T-helper 1 cell treated with Interleukin-12 subunit alpha and Interleukin-12 subunit beta and Interleukin-4 antibody, amounts not matched to agents 30 ng/mL and 1 ng/mL, for 36 hours (primary cell): ENCODE results near the gene F11. TPM values are rescaled to one million over a fixed set of nuclear protein-coding genes. Genes with fewer than 3 reads are reported as not detected.
"Not testable (repeated sequence)": the region's sequence is repeated elsewhere in the genome, so short reads cannot be mapped to it uniquely, and the experiment has no call there.

Source experiments
- intact Hi-C: fragments of 100-400 bp; cut with micrococcal nuclease; formaldehyde crosslinking; loops from one replicate; pipeline ENCODE4 v1.15.1; 2024
- total RNA-seq: library from RNA; stranded (reverse); gene quantifications from 2 replicates; pipeline ENCODE4 v1.2.3, GENCODE V29; 2022

Gene F11
- total RNA-seq, 1 donor from 2014 or later, result not detected

DNA sequence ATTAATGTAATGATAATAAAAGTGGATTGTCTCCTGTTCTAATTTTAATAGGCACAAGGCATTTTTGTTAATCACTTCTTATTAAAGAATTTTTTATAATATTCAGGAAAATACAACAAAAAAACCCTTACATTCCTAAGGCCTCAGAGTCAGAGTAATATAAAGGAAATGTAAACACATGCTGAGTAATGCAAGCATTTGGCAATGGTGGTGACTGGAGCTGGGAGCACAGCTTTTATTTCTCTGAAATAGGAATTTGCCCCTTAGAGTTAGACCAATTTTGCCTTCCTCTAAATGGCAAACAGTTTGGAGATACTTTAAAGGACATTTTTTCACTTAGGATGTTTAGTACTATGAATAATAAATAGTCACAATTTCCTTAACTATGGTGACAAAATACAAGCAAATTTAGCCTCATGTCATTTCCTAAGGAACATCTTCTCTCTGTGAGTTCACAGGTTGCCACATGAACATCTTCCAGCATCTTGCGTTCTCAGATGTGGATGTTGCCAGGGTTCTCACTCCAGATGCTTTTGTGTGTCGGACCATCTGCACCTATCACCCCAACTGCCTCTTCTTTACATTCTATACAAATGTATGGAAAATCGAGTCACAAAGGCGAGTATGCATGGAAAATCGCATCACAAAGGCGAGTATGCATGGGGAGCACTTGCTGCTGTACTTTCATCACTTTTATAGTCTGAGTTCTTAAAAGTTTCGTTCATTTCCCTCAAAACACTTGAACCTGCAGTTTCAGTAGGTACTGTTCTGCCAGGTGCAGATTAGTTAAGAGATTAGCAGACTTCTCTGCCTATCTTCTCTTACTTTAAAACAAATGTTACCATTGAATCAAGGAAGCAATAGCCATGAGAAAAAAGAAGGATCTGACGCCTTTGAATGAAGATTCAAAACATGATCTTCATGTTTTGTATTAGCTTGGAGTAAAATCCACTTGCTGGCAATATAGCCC is 15.9 kb upstream of the F11 start:
- intact Hi-C loops, result no loop called here

DNA sequence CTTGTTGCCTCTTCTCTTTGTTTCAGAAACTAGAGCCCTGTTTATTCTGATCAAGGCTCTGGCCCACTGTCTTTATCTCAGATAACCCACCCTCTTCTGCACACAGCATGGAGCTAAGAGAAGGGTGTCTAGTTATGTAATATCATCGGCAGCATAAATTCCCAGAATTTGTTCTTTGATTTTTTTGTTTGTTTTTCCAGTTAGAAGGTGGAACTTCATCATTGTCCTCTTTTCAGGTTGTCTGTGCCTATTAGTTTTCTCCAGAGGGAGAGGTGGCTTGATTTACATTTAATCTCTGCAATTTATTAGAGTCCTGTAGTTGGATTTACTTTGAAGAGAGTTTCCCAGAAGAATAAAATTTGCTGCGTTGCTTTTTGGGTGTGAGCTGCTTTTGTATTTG is 15.2 kb upstream of the F11 start:
- intact Hi-C loops, result no loop called here

DNA sequence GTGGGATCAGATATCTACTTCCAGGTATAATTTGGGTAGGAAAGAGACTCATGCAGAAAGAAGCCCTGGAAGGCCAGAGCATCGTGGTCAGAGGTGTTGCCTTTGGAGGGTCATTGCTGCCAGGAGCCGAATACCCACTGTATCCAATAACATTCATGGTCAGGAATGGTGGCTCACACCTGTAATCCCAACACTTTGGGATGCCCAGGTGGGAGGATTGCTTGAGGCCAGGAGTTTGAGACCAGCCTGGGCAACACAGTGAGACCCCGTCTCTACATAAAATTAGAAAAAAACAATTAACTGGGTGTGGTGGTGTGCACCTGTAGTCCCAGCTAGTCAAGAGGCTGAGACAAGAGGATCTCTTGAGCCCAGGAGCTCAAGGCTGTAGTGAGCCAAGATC is 10.9 kb upstream of the F11 start:
- intact Hi-C loops, result no loop called here

DNA sequence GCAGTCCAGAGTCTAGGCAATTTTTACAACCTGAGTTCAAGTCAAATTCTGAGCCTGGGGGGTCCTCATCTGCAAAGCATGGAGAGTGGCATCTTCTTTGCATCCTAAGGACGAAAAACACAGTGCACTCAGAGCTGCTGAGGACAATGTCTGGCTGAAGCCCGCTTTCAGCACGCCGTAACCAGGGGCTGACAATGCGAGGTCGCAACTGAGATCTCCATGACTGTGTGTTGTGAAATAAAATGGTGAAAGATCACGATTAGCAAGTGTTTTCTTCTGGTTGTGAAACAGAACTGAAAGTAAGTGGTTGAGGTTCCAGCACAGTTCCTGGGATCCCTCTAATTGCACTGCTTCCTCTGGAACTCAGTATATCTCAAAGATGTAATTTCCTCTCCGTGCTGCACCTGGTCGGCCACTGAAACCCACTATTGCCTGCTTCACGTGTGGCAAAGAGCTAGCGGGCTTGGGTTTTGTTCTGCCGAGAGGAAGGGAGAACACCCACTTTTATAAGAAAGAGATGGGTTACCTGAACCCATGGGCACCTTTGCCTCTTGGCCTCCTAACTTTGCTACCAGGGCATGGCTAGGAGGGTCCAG is 7.7 kb upstream of the F11 start:
- intact Hi-C loops, result no loop called here

DNA sequence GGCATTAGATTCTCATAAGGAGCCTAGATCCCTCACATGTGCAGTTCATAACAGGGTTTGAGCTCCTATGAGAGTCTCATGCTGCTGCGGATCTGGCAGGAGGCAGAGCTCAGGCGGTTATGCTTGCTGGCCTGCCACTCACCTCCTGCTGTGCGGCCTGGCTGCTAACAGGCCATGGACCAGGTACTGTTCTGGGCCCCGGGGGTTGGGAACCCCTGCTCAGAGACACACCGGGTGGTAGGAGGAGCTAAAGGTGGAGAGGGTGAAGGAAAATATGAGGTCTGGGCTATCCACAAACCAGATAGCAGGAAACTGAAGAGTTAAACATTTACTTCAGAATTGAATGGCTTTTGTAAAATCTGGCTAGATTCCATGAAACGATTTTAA is 5.9 kb upstream of the F11 start:
- intact Hi-C loops, result no loop called here

DNA sequence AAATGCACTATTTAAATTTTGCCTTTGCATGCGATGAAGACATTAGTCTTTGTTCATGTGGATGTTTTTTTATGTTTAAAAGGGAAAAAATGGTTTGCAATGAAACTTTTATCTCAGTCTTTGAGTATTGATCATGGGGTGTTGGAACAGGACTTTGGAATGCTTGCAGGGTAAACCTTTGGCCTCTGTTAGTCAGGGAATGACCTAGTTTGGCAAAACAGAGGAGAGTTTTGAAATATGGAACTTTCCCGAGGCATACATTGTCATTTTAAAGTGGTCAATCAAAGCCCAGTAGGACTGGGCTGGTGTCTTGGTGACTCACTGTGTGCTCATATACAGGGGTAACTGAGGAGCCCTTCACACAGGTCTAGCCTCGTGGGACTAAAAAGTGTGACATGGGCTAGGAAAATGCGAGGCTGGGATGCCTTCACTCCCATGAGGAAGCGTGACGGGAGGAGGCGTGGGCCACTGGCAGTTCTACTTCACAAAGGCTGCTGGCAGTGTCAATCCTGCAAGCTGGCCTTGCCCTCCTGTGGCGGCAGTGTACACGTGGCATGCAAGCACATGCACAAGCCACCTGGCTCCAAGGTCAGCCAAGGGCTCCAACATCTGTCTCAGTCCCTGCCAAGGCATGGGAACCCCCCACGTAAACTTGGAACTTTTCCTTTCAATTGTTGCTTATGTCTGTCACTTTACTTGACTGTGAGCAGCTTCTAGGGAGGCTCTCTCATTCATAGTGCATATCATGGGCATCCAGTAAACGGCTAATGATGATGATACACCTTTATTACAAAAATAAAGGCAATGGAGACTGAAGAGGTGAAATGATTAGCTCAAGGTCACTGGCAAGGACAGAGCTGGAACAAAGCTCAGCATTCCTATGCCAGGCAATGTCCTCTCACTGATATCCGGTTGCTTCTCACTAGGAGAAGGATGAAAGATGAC is 5.2 kb upstream of the F11 start:
- intact Hi-C loops, result no loop called here

DNA sequence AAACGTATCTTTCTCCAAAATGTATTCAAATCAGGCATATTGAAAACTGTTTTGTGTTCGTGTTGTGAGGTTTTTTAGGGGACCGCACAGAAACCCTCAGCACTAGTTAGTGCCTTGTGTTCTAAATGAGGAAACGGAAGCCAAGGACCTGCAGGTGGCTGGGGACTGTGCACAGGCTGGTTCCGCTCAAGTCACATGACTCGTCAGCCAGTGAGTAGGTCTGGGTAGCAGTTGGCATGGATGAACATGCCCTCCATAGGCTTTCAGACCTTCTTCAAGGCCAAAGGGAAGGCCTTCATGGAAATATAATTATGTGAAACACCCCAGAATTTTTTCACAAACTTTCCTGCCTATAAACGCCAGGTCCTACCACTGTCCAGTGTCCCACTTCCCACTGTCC is 1.3 kb upstream of the F11 start:
- intact Hi-C loops, result no loop called here

DNA sequence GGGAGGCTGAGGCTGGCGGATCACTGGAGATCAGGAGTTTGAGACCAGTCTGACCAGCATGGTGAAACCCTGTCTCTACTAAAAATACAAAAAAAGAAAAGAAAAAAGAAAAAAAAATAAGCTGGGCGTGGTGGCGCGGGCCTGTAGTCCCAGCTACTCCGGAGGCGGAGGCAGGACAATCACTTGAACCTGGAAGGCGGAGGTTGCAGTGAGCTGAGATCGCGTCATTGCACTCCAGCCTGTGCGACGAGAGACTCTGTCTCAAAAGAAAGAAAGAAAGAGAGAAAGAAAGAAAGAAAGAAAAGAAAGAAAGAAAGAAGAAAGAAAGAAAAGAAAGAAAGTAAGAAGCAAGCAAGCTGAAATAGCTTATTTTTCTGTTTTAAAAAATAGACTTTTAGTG is 739 bp upstream of the F11 start:
- intact Hi-C loops, result not testable (repeated sequence)

DNA sequence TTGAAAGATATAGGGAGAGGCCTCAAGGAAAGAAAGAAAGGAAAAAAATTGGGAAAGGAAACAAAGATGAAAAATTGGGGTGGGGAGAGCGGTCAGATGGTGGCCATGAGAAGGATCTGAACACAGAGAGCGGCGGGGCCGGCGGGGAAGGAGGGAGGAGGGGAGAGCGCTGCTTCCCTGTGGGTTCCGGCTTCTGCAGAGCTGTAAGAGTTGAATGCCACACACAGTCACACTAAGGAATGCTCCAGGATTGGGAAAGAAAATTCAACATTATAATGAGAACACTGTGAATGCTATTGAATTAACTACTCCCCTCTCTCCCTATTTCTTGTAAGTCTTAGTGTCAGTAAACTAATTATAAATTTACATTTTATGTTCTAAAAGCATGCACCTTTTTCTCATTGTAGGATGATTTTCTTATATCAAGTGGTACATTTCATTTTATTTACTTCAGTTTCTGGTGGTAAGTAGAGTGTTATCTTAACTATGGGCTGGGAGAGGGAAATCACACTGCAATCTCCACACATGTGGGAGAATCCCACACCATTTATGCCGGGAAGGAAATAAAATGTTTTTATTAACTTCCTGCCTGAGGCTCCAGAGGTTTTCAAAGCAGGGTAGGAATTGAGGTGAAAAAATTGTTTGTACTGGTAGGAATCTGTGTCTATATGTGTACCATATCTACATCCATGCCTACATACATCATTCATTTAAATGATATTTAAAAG is 904 bp downstream of the F11 start:
- intact Hi-C loops, result no loop called here

DNA sequence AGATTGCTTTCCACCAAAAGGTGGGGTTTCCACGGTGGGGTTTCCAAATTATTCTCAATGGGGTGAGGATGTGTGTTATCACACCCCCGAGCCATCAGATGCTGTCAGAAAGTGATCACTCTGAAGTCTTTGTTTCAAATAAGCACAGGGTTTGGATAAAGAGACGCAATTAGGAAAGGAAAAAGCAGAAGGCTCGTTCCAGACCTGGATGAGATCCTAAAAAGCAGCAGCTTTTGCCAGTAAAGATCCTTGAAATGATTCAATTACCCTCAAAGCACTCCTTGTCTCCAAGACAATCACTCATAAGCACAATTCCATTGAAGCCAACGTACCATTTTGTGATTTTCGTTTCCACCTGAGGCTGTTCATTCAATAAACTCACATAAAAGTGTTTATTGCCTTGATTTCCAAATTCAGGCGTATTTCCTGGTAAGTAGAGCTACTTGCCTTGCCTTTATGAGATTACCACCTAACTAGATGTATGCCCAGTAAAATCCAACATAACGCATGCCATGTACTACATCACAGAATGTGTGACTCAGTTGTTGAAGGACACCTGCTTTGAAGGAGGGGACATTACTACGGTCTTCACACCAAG is 5.2 kb downstream of the F11 start:
- intact Hi-C loops, result no loop called here

DNA sequence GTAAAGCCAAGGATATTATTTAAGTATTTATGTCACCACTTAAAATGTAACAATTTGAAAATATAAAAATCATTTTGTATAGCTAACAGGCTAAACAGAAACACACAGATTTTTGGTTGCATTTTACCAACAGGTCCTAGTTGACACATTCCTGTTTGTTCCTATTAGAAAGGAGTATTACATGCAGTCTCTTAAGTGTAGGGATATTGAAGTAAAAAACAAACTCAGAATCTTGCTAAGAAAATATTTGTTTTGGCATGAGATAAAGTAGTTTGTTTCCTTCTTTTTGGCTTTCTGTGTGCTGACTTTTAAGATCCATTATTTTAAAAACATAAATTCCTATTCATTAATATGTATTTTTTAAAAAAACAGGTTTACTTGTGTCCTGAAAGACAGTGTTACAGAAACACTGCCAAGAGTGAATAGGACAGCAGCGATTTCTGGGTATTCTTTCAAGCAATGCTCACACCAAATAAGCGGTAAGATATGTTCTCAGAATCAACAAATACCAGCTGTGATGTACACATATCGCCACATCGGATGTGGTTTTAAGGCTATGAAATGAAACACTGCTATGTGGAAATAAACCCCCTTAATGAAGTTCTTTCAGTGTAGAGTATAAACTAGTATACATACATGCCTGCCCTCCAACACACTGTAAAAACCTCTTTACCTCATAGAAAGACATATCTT is 6.9 kb downstream of the F11 start:
- intact Hi-C loops, result no loop called here

DNA sequence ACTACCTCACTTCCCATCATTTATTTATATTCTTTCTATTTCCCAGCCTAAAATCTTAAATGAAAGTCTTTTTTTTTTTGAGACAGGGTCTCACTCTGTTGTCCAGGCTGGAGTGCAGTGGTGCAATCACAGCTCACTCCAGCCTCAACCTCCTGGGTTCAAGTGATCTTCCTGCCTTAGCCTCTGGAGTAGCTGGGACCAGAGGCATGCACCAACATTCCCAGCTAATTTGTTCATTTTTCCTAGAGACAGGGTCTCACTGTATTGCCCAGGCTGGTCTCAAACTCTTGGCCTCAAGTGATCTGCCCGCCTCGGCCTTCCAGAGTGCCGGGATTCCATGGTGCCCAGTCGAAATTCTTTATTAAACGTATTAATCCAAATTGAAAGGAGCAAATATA is 7.4 kb downstream of the F11 start:
- intact Hi-C loops, result not testable (repeated sequence)

DNA sequence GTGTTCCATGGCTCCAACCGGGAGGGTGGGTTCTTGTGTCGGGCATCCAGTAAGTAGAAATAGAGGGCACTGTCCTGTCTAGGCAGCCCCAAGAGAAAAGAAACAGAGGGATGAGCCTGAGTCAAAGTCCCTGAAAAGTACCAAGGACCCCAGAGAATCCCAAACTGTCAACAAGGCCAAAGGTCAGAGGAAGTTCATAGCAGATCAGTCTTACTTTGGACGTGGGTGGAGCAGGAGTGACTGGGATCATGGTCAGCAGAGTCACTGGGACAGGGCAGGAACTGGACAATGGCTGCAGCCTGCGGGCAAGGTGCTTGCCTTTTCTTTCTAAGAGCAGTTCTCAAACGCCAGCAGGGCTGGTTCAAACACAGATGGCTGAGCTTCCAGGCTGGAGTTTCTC is 17.3 kb downstream of the F11 start:
- intact Hi-C loops, result no loop called here

DNA sequence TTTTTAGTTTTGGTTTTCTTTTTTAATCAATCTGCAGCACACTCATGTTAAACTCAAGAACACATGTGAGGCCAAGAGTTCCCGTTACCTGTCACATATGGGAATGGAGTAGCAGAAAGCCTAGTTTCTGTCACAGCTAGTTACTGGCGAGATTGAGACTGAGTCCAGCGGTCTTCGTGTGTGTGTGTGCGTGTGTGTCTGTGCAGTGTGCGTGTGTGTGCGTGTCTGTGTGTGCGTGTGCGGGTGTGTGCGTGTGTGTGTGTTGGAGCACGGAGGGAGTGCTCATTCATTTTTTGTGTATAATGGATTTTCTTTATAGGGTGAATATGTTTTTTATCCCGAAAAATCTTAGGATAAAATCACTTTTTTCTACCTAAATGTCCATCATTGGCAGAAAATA is 19.2 kb downstream of the F11 start:
- intact Hi-C loops, result no loop called here

DNA sequence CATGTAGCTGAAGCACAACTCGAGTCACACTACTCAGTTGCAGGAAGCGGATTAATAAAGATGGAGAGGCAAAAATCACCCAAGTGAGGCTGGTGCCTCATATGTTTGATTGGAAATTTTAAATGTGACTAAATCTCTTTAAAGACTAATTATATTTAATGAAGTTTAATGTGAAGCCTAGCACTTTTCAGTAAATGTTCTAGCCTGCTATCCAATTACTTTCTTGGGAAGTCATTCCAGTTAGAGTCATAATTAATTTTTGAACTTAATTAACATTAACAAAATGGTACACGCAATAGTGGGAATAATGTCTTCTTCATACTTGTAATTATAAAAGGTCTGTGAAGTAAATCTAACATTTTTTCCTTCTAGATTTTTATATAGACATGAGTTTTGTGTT is 20.6 kb downstream of the F11 start:
- intact Hi-C loops, result no loop called here

DNA sequence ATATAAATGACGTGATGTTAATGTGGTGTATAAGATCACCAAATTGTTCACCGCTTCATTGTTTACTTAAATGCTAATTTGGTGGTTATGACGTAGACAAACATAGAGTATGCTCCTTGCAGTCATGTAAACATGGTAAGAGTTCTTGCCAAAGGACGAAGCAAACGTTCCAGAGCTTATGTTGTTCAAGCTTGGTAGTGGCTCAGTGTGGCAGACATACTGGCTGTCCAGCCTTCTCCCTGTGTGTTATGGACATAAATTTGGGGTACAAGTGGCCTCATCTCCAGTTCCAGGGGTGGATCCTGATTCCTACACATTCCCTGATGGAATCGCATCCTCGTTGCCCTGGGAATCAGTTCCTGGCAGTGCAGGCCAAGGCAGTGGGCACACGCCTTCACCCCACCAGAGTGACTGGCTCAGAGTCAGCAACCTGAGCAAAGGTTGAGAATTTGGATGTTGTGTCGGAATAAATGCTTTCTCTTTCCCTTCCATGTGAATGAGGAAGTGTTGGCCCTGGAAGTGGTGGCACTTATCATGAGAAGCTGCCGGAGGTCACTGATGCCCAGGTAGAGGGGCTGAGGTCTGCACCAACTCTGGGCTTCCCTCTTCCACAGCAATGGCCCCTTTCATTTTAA is 25.4 kb downstream of the F11 start:
- intact Hi-C loops, result no loop called here

DNA sequence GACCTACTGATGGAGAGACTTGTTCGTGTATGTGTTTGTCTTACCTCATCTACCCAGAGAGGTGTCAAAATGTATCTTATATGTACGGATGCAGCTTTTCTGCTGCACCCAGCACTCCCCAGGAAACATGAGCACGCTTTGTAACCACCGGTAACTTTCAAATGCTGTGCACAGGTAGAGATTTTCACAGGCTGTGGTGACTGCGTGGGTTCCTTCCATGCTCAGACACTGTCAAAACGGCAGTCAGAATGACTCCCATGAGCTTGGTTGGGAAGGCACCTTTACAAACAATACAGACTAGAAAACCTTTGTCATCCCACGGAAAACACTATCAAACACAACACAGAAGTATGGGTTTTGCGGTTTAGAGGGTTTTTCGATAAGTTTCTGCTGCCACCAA is 28.2 kb downstream of the F11 start:
- intact Hi-C loops, result loop anchor here (1.0 kb wide), 1 partner anchor 100 kb away; no protein-coding TSS in a partner anchor

DNA sequence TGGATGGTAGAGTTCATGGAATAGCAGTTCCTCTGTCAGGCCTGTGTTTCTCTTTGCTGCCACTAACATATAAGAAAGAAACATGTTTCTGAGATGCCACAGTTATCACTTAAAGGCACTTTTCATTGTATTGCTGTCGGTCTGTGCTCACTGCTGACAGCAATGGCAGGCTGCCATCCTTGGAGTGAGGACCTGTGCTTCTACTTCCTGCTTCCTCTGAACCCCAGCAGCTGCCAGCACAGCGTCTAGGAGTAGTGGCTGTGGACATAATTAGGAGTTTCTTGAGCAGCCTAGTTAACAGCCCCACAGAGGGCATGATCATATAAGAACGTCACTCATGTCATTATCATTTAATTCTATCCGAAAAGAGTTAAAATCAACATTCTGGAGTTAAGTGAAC is 30.5 kb downstream of the F11 start:
- intact Hi-C loops, result no loop called here

DNA sequence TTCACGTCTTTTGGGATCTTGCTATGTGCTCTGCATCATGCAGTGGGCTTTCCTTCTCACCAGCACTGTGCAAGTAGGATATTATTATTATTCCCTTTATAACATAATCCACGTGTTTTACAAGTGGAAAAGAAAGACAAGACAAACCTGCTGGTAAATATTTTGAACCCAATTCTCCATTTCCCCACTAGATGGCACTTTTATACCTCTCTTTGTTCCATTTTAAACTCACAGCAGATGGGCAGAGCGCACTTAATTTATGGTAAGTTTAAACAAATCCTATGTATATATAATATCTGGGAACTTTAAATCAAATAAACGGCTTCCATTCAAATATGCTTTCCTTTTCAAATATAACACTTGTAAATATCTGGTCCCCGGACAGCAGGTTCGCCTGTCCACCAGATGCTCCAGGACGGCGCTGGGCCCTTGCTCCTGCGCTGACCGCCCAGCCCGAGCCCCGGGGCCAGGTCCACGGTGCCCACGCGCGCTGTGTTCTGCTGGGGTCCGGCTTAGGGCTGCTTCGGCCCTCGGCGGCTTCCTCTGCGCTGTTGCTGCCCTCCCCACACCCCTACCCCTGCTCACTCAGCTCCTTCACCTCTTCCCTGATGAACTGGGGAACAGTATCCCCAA is 31.1 kb downstream of the F11 start:
- intact Hi-C loops, result loop anchor here (1.0 kb wide), 1 partner anchor 290 kb away; no protein-coding TSS in a partner anchor
